GM12891 (cell line): ENCODE results near the gene TUBA8.
A peak's percentile ranks its signal among the peaks of the same experiment; 100 is the strongest.

Experiments used
- PAX5 ChIP-seq: IDR thresholded peaks from 2 replicates; pipeline ENCODE4 v1.6.1; 2011; ENCODE audit warnings: low read length, moderate library complexity, mild to moderate bottlenecking; ENCODE audit not compliant: insufficient read depth, severe bottlenecking
- POLR2A ChIP-seq: IDR thresholded peaks from 2 replicates; pipeline ENCODE4 v1.6.1; 2011; ENCODE audit warnings: low read depth, low read length, control low read depth
- POLR2AphosphoS5 ChIP-seq: IDR thresholded peaks from 2 replicates; pipeline ENCODE4 v1.6.1; 2011; ENCODE audit warnings: low read depth, low read length, control low read depth
- SPI1 ChIP-seq: IDR thresholded peaks from 2 replicates; pipeline ENCODE4 v1.6.1; 2011; ENCODE audit warnings: low read depth, low read length, control low read depth
- TAF1 ChIP-seq: IDR thresholded peaks from 2 replicates; pipeline ENCODE4 v1.6.1; 2011; ENCODE audit warnings: low read depth, low read length, control low read depth

DNA sequence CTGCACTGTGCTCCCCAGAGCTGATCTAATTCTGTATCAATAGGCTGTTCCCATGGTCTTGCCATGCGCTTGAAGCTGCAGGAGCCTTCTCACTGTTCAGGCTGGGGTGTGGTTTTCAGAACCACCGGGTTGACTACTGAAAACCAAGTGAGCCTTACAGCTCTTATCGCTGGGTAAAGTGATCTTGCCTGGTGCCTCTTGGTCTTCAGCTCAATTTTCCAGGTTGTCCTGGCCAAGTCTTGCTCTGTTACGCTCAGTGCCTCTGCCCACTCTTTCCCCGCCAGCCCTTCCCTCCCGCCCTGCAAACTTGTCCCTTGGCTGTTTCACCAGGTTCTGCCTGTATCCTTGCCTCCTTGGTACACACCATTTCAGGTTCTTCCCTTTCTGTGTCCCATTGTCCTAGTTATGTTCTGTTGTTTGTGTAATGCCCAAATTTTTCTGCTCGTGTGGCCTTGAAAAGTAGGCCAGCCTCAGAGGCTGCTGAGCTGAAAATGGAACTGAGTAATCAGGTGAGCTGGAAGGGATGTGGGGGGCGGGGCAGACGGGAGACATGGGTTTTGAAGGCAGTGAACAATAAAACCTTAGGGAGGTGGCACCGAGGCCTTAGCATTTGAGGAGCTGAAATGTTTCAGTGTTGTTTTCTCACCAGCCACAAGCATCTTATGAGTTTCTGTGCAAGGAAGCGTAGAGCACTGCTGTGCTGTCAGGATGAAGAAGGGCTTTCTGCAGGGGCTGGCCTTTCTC lies 21.6 kb upstream of the TUBA8 start:
- no peak for TF ChIP-seq POLR2A
- 0 out of 2 replicates have a peak, but pooled peaks have one; percentile 42 for TF ChIP-seq POLR2AphosphoS5
- TF ChIP-seq TAF1 = no peak
- TF ChIP-seq SPI1 = 0 out of 2 replicates have a peak, but pooled peaks have one; percentile 7
- TF ChIP-seq PAX5 = no peak
